ENCODE measurements around the gene ABLIM2. TPM values are rescaled to one million over a fixed set of nuclear protein-coding genes. Genes with fewer than 3 reads are reported as not detected.

ABLIM2 gene
- total RNA-seq, 2 donors from 2014 or later: 2.6 to 7.3 TPM

DNA sequence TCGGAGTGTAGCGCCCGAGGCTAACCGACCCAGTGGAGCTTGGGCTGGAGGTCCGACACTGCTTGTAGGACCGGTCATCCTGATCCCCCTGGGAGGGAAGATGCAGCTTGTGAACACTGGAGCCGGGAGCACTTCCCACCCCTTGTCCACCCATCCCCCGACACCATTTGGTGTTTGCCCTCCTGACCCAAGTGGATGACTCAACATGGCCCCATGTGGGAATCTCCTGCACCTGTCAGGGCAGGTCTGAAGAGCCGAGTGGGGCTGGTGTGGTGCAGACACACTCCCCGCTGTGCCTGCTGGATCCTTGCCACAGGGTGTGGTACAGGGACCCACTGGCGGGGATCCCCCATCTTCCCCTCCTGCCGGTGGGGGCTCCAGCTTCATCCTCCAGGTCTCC lies 128.9 kb downstream of the ABLIM2 start:
- WGBS: 78% methylated on average over 12 of the region's 12 CpGs
- Histone ChIP-seq H3K9me3 (no peaks in the 10 kb centered on the region), H3K27ac (no peak overlapping the region), H3K4me3 (no peak overlapping the region), H3K4me1 (replicated peaks) (no peaks in the 10 kb centered on the region), H3K36me3 (no peaks in the 10 kb centered on the region), H3K27me3 (replicated peaks; ENCODE audit: insufficient read depth) (peaks cover 2% of the 10 kb centered on the region)
- no peak for TF ChIP-seq POLR2A (IDR thresholded peaks at IDR 0.05)
- no peak for TF ChIP-seq POLR2AphosphoS5 (IDR thresholded peaks at IDR 0.05)
- TF ChIP-seq, protein P1, sequence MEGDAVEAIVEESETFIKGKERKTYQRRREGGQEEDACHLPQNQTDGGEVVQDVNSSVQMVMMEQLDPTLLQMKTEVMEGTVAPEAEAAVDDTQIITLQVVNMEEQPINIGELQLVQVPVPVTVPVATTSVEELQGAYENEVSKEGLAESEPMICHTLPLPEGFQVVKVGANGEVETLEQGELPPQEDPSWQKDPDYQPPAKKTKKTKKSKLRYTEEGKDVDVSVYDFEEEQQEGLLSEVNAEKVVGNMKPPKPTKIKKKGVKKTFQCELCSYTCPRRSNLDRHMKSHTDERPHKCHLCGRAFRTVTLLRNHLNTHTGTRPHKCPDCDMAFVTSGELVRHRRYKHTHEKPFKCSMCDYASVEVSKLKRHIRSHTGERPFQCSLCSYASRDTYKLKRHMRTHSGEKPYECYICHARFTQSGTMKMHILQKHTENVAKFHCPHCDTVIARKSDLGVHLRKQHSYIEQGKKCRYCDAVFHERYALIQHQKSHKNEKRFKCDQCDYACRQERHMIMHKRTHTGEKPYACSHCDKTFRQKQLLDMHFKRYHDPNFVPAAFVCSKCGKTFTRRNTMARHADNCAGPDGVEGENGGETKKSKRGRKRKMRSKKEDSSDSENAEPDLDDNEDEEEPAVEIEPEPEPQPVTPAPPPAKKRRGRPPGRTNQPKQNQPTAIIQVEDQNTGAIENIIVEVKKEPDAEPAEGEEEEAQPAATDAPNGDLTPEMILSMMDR (IDR thresholded peaks at IDR 0.05): no peak
- intact Hi-C loops (cut with DNase I): no loop called here
- no peak for DNase-seq (ENCODE audit: low spot score)

DNA sequence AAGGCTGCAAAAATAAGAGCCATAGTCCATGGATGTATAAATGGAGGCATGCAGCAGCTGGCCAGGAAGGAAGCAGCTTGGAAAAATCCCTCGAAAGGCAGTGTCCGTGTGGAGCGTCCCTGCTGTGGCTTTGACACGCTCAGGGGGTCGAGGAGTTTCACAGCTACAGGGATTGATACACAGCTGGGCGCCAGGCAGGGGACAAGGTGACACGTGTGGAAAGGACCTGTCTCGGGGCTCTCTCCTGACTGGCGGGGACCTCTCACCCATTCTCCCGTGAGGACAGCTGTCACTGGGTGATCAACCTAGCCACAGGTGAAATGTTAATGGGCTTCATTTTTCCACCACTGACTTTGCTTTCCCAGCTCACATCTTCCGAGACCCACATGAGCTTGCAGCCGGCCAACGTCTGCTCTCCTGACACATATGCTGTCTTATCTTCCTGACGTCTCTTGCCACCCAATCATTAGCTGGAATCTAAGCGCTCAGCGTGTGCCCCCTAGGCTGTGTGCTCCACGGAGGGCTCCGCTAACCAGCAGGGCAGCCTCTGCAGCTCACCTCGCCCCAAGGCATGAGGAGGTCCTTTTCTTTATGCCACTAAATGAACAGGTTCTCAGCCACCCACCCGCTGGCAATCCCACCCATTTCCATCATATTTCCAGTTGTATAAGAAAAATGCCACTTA lies 129.6 kb downstream of the ABLIM2 start:
- DNase-seq (ENCODE audit: low spot score): no peak
- Histone ChIP-seq H3K36me3 (no peaks in the 10 kb centered on the region), H3K27ac (no peak overlapping the region), H3K27me3 (replicated peaks; ENCODE audit: insufficient read depth) (peaks cover 2% of the 10 kb centered on the region), H3K4me1 (replicated peaks) (no peaks in the 10 kb centered on the region), H3K9me3 (no peaks in the 10 kb centered on the region), H3K4me3 (no peak overlapping the region)
- WGBS: 74% methylated on average over 20 of the region's 20 CpGs
- no peak for TF ChIP-seq POLR2A (IDR thresholded peaks at IDR 0.05)
- no peak for TF ChIP-seq POLR2AphosphoS5 (IDR thresholded peaks at IDR 0.05)
- TF ChIP-seq, protein P1 (IDR thresholded peaks at IDR 0.05): no peak
- intact Hi-C loops (cut with DNase I): no loop called here

DNA sequence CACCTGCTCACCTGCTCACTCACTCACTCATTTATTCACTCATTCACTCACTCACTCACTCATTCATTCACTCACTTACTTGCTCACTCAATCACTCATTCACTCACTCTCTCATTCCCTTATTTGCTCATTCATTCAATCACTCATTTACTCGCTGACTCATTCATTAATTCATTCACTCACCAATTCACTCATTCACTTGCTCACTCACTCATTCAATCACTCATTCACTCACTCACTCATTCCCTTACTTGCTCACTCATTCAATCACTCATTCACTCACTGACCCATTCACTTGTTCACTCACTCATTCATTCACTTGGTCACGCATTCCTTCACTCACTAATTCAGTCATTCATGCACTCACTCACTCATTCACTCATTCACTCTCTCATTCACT lies 130.2 kb downstream of the ABLIM2 start:
- peaks cover 2% of the 10 kb centered on the region for H3K27me3 ChIP-seq (replicated peaks; ENCODE audit: insufficient read depth)
- 97% methylated on average over 2 of the region's 2 CpGs for WGBS
- intact Hi-C loops (cut with DNase I): no loop called here
- TF ChIP-seq POLR2AphosphoS5 (IDR thresholded peaks at IDR 0.05) (no peak), POLR2A (IDR thresholded peaks at IDR 0.05) (no peak)
- TF ChIP-seq, protein P1 (IDR thresholded peaks at IDR 0.05): no peak
- no peak for DNase-seq (ENCODE audit: low spot score)
- no peaks in the 10 kb centered on the region for H3K9me3 ChIP-seq
- no peak overlapping the region for H3K4me3 ChIP-seq
- no peaks in the 10 kb centered on the region for H3K36me3 ChIP-seq
- no peaks in the 10 kb centered on the region for H3K4me1 ChIP-seq (replicated peaks)
- H3K27ac ChIP-seq: no peak overlapping the region

DNA sequence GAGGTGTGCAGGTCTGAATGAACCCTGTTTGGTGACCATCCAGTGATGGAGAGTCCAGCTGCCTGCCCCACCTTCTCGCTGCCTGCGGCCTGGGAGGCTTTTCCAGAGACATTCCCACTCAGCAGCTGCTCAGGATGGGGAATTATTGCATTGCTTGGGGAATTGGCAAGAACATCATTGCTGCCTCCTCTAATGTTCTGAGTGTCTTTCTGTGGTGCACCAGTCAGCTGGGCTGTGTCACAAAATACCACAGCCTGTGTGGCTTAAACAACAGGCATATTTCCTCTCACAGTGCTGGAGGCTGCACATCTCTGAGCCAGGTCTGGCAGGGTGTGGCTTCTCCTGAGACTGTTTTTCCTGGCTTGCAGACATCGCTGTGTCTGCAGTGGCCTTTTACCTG lies 132.2 kb downstream of the ABLIM2 start:
- no peak overlapping the region for H3K27ac ChIP-seq
- TF ChIP-seq POLR2AphosphoS5 (IDR thresholded peaks at IDR 0.05) (no peak), POLR2A (IDR thresholded peaks at IDR 0.05) (no peak)
- TF ChIP-seq, protein P1 (IDR thresholded peaks at IDR 0.05): no peak
- H3K4me1 ChIP-seq (replicated peaks): no peaks in the 10 kb centered on the region
- no peak for DNase-seq (ENCODE audit: low spot score)
- WGBS: 81% methylated on average over 3 of the region's 3 CpGs
- H3K27me3 ChIP-seq (replicated peaks; ENCODE audit: insufficient read depth): peaks cover 2% of the 10 kb centered on the region
- H3K36me3 ChIP-seq: no peaks in the 10 kb centered on the region
- H3K4me3 ChIP-seq: no peak overlapping the region
- no peaks in the 10 kb centered on the region for H3K9me3 ChIP-seq
- intact Hi-C loops (cut with DNase I): no loop called here

GRCh38 chr4:8025668-8026067 lies 132.9 kb downstream of the ABLIM2 start:
- Histone ChIP-seq H3K9me3 (no peaks in the 10 kb centered on the region), H3K36me3 (no peaks in the 10 kb centered on the region), H3K4me1 (replicated peaks) (no peaks in the 10 kb centered on the region), H3K4me3 (no peak overlapping the region), H3K27me3 (replicated peaks; ENCODE audit: insufficient read depth) (peaks cover under 1% of the 10 kb centered on the region), H3K27ac (no peak overlapping the region)
- DNase-seq (ENCODE audit: low spot score): no peak
- TF ChIP-seq POLR2A (IDR thresholded peaks at IDR 0.05): no peak
- TF ChIP-seq, protein P1 (IDR thresholded peaks at IDR 0.05): no peak
- no peak for TF ChIP-seq POLR2AphosphoS5 (IDR thresholded peaks at IDR 0.05)
- 84% methylated on average over 9 of the region's 9 CpGs for WGBS
- intact Hi-C loops (cut with DNase I): no loop called here
